HepG2 (cell line): ENCODE measurements around the gene CHRNG. TPM values are rescaled to one million over a fixed set of nuclear protein-coding genes. Genes with fewer than 3 reads are reported as not detected.

Experiments
- ATAC-seq: fragments of 200-7000 bp; cut with Tn5 transposase; 3 replicates; pipeline ENCODE4 v1.9.1; 2020; ENCODE audit warnings: mild to moderate bottlenecking, moderate library complexity
- BruUV-seq: library from RNA; stranded (reverse); fragments of 400-500 nt; replicated peaks from 2 replicates; lab custom pipeline; 2021; lab: Mats Ljungman, UMichigan
- CTCF ChIA-PET: fragments of 300-600 bp; formaldehyde crosslinking; extraction: SDS; loops from one replicate; lab custom pipeline; 2021; ENCODE audit warnings: low total read pairs, inconsistent platforms, low intra/inter-chr PET ratio; lab: Yijun Ruan, JAX
- POLR2A ChIA-PET: fragments of 350-600 bp; sonication (Branson Sonifier 250); formaldehyde crosslinking; loops from one replicate; lab custom pipeline; 2020; ENCODE audit warnings: antibody characterized with exemption, inconsistent platforms; lab: Yijun Ruan, JAX
- DNase-seq: peaks from one replicate; pipeline ENCODE4 v3.0.0-alpha.2; 2015; ENCODE audit warnings: low spot score
- FAIRE-seq: peaks from 3 replicates; lab custom pipeline; 2011; peaks lifted over from hg19 to GRCh38; lab: Jason Lieb, UNC
- H2AFZ ChIP-seq: one replicate; pipeline ENCODE4 v1.6.1; 2011; ENCODE audit warnings: low read length, inconsistent platforms
- H3K27ac ChIP-seq: fragments of 300-600 bp; 3 replicates; pipeline ENCODE4 v1.8.0; 2011; ENCODE audit warnings: mixed run types, mild to moderate bottlenecking, mixed read lengths, low read length, inconsistent platforms; ENCODE audit not compliant: insufficient read depth; ENCODE audit errors: extremely low read length
- H3K27me3 ChIP-seq, 2 experiments: fragments of 200-600 bp in 1 of 2; 2 replicates in 1 of 2; 3 replicates in 1 of 2; pipeline versions ENCODE4 v1.6.0 to v1.8.0; 2011; ENCODE audit warnings: low read length in 2 of 2, mild to moderate bottlenecking in 2 of 2, moderate library complexity in 2 of 2, inconsistent platforms in 1 of 2; ENCODE audit not compliant: insufficient read depth in 2 of 2, control insufficient read depth in 1 of 2
- H3K36me3 ChIP-seq, 2 experiments: fragments of 200-600 bp in 1 of 2; replicated peaks in 1 of 2; 2 replicates in 1 of 2; 3 replicates in 1 of 2; pipeline versions ENCODE4 v1.5.1 to v1.8.0; 2011; ENCODE audit warnings: low read length in 2 of 2, inconsistent platforms in 1 of 2; ENCODE audit not compliant: insufficient read depth in 2 of 2, control insufficient read depth in 1 of 2
- H3K4me1 ChIP-seq: 2 replicates; pipeline ENCODE4 v1.5.1; 2012; ENCODE audit warnings: low read length, inconsistent platforms; ENCODE audit not compliant: insufficient read depth
- H3K4me2 ChIP-seq: 2 replicates; pipeline ENCODE4 v1.6.0; 2011; ENCODE audit warnings: low read depth, low read length, inconsistent platforms
- H3K4me3 ChIP-seq, 3 experiments: fragments of 200-600 bp in 1 of 3; sonication (generic), shearing (Covaris generic) in 1 of 3; replicated peaks in 1 of 3; 2 replicates each; pipeline ENCODE4 v1.5.1; 2011 to 2016; ENCODE audit warnings: low read length in 3 of 3, inconsistent platforms in 2 of 3, low read depth in 2 of 3, mild to moderate bottlenecking in 2 of 3, control low read depth in 1 of 3, mixed read lengths in 1 of 3; ENCODE audit not compliant: insufficient read depth in 1 of 3
- H3K79me2 ChIP-seq: one replicate; pipeline ENCODE4 v1.6.1; 2011; ENCODE audit warnings: low read length, inconsistent platforms; ENCODE audit not compliant: insufficient read depth
- H3K9ac ChIP-seq: 2 replicates; pipeline ENCODE4 v1.6.0; 2011; ENCODE audit warnings: mild to moderate bottlenecking, low read depth, low read length, inconsistent platforms; ENCODE audit not compliant: insufficient read depth
- H3K9me3 ChIP-seq: 2 replicates; pipeline ENCODE4 v1.5.1; 2012; ENCODE audit warnings: mild to moderate bottlenecking, low read length
- H4K20me1 ChIP-seq: 2 replicates; pipeline ENCODE4 v1.6.0; 2011; ENCODE audit warnings: inconsistent platforms, mild to moderate bottlenecking, low read length, moderate library complexity; ENCODE audit not compliant: insufficient read depth
- ATF1 ChIP-seq: IDR thresholded peaks from 2 replicates; pipeline ENCODE4 v1.6.1; 2016; ENCODE audit warnings: mild to moderate bottlenecking, control low read depth
- CENPT ChIP-seq: sonication (generic); formaldehyde crosslinking; IDR thresholded peaks from 2 replicates; pipeline ENCODE4 v1.8.0; 2022; ENCODE audit warnings: low read depth, mild to moderate bottlenecking, moderate library complexity, missing genetic modification reagents
- HNRNPH1 ChIP-seq: fragments of 200-400 bp; formaldehyde crosslinking; optimal IDR thresholded peaks from 2 replicates; pipeline ENCODE3; 2017; ENCODE audit warnings: mild to moderate bottlenecking, low read depth, low read length
- KDM1A ChIP-seq: IDR thresholded peaks from 2 replicates; pipeline ENCODE4 v1.6.1; 2016; ENCODE audit warnings: missing compliant biosample characterization
- MTA3 ChIP-seq: sonication (generic); formaldehyde crosslinking; IDR thresholded peaks from 2 replicates; pipeline ENCODE4 v1.4.0; 2020; ENCODE audit warnings: missing genetic modification reagents
- NFE2 ChIP-seq: sonication (generic); formaldehyde crosslinking; IDR thresholded peaks from 2 replicates; pipeline ENCODE4 v1.4.0; 2020; ENCODE audit warnings: missing genetic modification reagents
- NFE2L2 ChIP-seq: fragments of 150-350 bp; IDR thresholded peaks from 2 replicates; pipeline ENCODE4 v1.6.1; 2014; ENCODE audit warnings: low read length
- SATB2 ChIP-seq: sonication (generic); formaldehyde crosslinking; IDR thresholded peaks from 2 replicates; pipeline ENCODE4 v1.5.0; 2020; ENCODE audit warnings: missing genetic modification reagents
- SCMH1 ChIP-seq: sonication (generic); formaldehyde crosslinking; IDR thresholded peaks from 2 replicates; pipeline ENCODE4 v1.9.0; 2021; ENCODE audit warnings: missing genetic modification reagents, mild to moderate bottlenecking, borderline replicate concordance
- SOX13 ChIP-seq, 3 experiments: fragments of 450-650 bp in 1 of 3; sonication (generic) in 1 of 3; formaldehyde crosslinking in 1 of 3; IDR thresholded peaks in 2 of 3; conservative IDR thresholded peaks in 1 of 3; 2 replicates each; pipeline versions ENCODE4 v1.5.0 to v1.6.1; 2016 to 2020; ENCODE audit warnings: antibody characterized with exemption in 1 of 3, mild to moderate bottlenecking in 1 of 3, missing compliant biosample characterization in 1 of 3, missing genetic modification reagents in 1 of 3, moderate library complexity in 1 of 3
- TCF12 ChIP-seq, 2 experiments: fragments of 450-650 bp in 1 of 2; sonication (generic) in 1 of 2; formaldehyde crosslinking in 1 of 2; IDR thresholded peaks; 2 replicates each; pipeline versions ENCODE4 v1.6.1 to v1.8.0; 2017 to 2022; ENCODE audit warnings: antibody characterized with exemption in 1 of 2, mild to moderate bottlenecking in 1 of 2, missing genetic modification reagents in 1 of 2, moderate library complexity in 1 of 2
- ZNF543 ChIP-seq: sonication (generic); formaldehyde crosslinking; IDR thresholded peaks from 2 replicates; pipeline ENCODE4 v1.4.0; 2020; ENCODE audit warnings: mild to moderate bottlenecking, missing genetic modification reagents
- WGBS: methylation state at CpG from one replicate; pipeline ENCODE4 v1.1.6; 2017; ENCODE audit warnings: low lambda C conversion rate; 5-methylcytosine and 5-hydroxymethylcytosine counted together
- in situ Hi-C: cut with HindIII; loops from 2 replicates; pipeline ENCODE4 v1.10.0; 2017; ENCODE audit warnings: low pct_unique_long_range_greater_than_20kb; ENCODE audit not compliant: extremely low pct_ligation_motif_present
- intact Hi-C: fragments of 100-400 bp; cut with micrococcal nuclease; formaldehyde crosslinking; loops from one replicate; pipeline ENCODE4 v1.10.0; 2022; ENCODE audit not compliant: unreplicated experiment
- polyA plus RNA-seq, 8 experiments: library from polyadenylated mRNA; depleted of rRNA in 3 of 8; stranded (reverse) in 7 of 8; unstranded in 1 of 8; fragments of >200 nt; fragmentation: Illumina TruSeq in 4 of 8; extraction: Trizol in 4 of 8; gene quantifications; 2 replicates each; pipeline versions ENCODE4 v1.2.1 to v1.2.3, GENCODE V29; 2011 to 2016; ENCODE audit warnings: low read depth in 4 of 8, missing spikeins in 1 of 8, mixed read lengths in 1 of 8; ENCODE audit not compliant: insufficient read depth in 1 of 8
- total RNA-seq, 5 experiments: library from RNA; depleted of rRNA; stranded (reverse); fragments of >200 nt; fragmentation: Illumina TruSeq; extraction: Trizol; gene quantifications; 2 replicates each; pipeline ENCODE4 v1.2.3, GENCODE V29; 2016; ENCODE audit warnings: low read depth in 1 of 5
- TF ChIP-seq, protein P1 (sequence below): sonication (generic); formaldehyde crosslinking; IDR thresholded peaks from 2 replicates; pipeline ENCODE4 v1.4.0; 2020; ENCODE audit warnings: missing genetic modification reagents

The CHRNG gene
- total and polyA plus RNA-seq, 2 of the 13 experiments (the other 11 are each of a cell fraction or from before 2014, with no cell fraction given) = not detected

GRCh38 chr2:232568161-232568560 lies 28.7 kb downstream of the CHRNG start:
- Histone ChIP-seq H3K79me2 (no peaks in the 10 kb centered on the region), H4K20me1 (no peaks in the 10 kb centered on the region), H2AFZ (no peak overlapping the region), H3K4me1 (peaks cover 8% of the 10 kb centered on the region), H3K9me3 (no peaks in the 10 kb centered on the region), H3K9ac (no peak overlapping the region), H3K27me3 (no peaks in the 10 kb centered on the region), H3K4me2 (no peak overlapping the region), H3K4me3 (no peak overlapping the region), H3K27ac (no peak overlapping the region), H3K36me3 (peaks cover 43 to 78% of the 10 kb centered on the region in 2 experiments)
- ATAC-seq (no peak), FAIRE-seq (no peak), DNase-seq (no peak)
- in situ Hi-C loops (no loop called here), intact Hi-C loops (no loop called here)
- ChIA-PET CTCF (no interaction called here), POLR2A (interaction anchor here (1.7 kb wide), 1 partner anchor 18 kb away, joined by 5 read pairs; the partner anchor contains the start of genes EIF4E2 and TIGD1)
- 97% methylated on average over 5 of the region's 5 CpGs for WGBS
- no TSS peak for BruUV-seq
- TF ChIP-seq CENPT (CRISPR knock-in tag) (no peak), NFE2L2 (no peak), SCMH1 (CRISPR knock-in tag) (no peak), HNRNPH1 (no peak), TCF12 (IDR thresholded peaks at IDR 0.05) (no peak), TCF12 (CRISPR knock-in tag; IDR thresholded peaks at IDR 0.05) (no peak), SOX13 (IDR thresholded peaks at IDR 0.05) (no peak), SOX13 (CRISPR knock-in tag; conservative IDR thresholded peaks at IDR 0.05 in 1 of 2, IDR thresholded peaks at IDR 0.05 in 1 of 2) (no peak), NFE2 (CRISPR knock-in tag) (no peak), KDM1A (CRISPR knock-in tag) (no peak), MTA3 (CRISPR knock-in tag) (no peak), ZNF543 (CRISPR knock-in tag) (no peak), ATF1 (CRISPR knock-in tag) (no peak), SATB2 (no peak)
- TF ChIP-seq, protein P1, sequence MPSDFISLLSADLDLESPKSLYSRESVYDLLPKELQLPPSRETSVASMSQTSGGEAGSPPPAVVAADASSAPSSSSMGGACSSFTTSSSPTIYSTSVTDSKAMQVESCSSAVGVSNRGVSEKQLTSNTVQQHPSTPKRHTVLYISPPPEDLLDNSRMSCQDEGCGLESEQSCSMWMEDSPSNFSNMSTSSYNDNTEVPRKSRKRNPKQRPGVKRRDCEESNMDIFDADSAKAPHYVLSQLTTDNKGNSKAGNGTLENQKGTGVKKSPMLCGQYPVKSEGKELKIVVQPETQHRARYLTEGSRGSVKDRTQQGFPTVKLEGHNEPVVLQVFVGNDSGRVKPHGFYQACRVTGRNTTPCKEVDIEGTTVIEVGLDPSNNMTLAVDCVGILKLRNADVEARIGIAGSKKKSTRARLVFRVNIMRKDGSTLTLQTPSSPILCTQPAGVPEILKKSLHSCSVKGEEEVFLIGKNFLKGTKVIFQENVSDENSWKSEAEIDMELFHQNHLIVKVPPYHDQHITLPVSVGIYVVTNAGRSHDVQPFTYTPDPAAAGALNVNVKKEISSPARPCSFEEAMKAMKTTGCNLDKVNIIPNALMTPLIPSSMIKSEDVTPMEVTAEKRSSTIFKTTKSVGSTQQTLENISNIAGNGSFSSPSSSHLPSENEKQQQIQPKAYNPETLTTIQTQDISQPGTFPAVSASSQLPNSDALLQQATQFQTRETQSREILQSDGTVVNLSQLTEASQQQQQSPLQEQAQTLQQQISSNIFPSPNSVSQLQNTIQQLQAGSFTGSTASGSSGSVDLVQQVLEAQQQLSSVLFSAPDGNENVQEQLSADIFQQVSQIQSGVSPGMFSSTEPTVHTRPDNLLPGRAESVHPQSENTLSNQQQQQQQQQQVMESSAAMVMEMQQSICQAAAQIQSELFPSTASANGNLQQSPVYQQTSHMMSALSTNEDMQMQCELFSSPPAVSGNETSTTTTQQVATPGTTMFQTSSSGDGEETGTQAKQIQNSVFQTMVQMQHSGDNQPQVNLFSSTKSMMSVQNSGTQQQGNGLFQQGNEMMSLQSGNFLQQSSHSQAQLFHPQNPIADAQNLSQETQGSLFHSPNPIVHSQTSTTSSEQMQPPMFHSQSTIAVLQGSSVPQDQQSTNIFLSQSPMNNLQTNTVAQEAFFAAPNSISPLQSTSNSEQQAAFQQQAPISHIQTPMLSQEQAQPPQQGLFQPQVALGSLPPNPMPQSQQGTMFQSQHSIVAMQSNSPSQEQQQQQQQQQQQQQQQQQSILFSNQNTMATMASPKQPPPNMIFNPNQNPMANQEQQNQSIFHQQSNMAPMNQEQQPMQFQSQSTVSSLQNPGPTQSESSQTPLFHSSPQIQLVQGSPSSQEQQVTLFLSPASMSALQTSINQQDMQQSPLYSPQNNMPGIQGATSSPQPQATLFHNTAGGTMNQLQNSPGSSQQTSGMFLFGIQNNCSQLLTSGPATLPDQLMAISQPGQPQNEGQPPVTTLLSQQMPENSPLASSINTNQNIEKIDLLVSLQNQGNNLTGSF = no peak
